HG03457 (cell line): ENCODE data around the gene BSDC1.

Experiments
- ATAC-seq: cut with Tn5 transposase; IDR thresholded peaks from one replicate; pipeline ENCODE4 v1.9.1; 2021; ENCODE audit warnings: moderate number of reproducible peaks; ENCODE audit not compliant: unreplicated experiment

The BSDC1 gene

GRCh38 chr1:32394890-32395432 lies 720 bp upstream of the BSDC1 start:
- ATAC-seq, result no peak

GRCh38 chr1:32393832-32394140 lies 455 bp downstream of the BSDC1 start:
- no peak for ATAC-seq

GRCh38 chr1:32393136-32393535 lies 1.1 kb downstream of the BSDC1 start:
- ATAC-seq, result no peak

GRCh38 chr1:32392325-32392724 lies 1.9 kb downstream of the BSDC1 start:
- ATAC-seq, result no peak

GRCh38 chr1:32390904-32391870 lies 3.1 kb downstream of the BSDC1 start:
- no peak for ATAC-seq

GRCh38 chr1:32388641-32389040 lies 5.6 kb downstream of the BSDC1 start:
- no peak for ATAC-seq

GRCh38 chr1:32386676-32387392 lies 7.4 kb downstream of the BSDC1 start:
- ATAC-seq, result no peak

- ATAC-seq, result no peak
Measured at GRCh38 chr1:32380057-32380456, 14.2 kb downstream of the BSDC1 start.

GRCh38 chr1:32377541-32378220 lies 16.6 kb downstream of the BSDC1 start:
- no peak for ATAC-seq

GRCh38 chr1:32376199-32376598 lies 18.0 kb downstream of the BSDC1 start:
- no peak for ATAC-seq

- no peak for ATAC-seq
Measured at GRCh38 chr1:32373996-32374592, 20.1 kb downstream of the BSDC1 start.

- no peak for ATAC-seq
Measured at GRCh38 chr1:32372149-32372756, 22.0 kb downstream of the BSDC1 start.

GRCh38 chr1:32367912-32368635 lies 26.2 kb downstream of the BSDC1 start:
- no peak for ATAC-seq

GRCh38 chr1:32365445-32365844 lies 28.8 kb downstream of the BSDC1 start:
- ATAC-seq, result no peak

GRCh38 chr1:32364836-32365235 lies 29.4 kb downstream of the BSDC1 start:
- no peak for ATAC-seq

- ATAC-seq, result no peak
Measured at GRCh38 chr1:32363713-32364112, 30.5 kb downstream of the BSDC1 start.

GRCh38 chr1:32362474-32363313 lies 31.5 kb downstream of the BSDC1 start, which contains the start of the genes FAM229A and TSSK3:
Gene FAM229A (minus strand): TSS chr1:32362485. CDS start chr1:32362091, 394 bp downstream.
Gene TSSK3 (plus strand): TSS chr1:32362539. CDS start chr1:32362702, 163 bp downstream.
- no peak for ATAC-seq

GRCh38 chr1:32361674-32362473 lies 32.4 kb downstream of the BSDC1 start:
- ATAC-seq, result no peak
